GM19099 (cell line): ENCODE data around the gene CLTCL1.

Experiments
- POLR2A ChIP-seq: IDR thresholded peaks from 3 replicates; pipeline ENCODE4 v1.6.1; 2011; ENCODE audit warnings: low read depth; ENCODE audit not compliant: insufficient read length; ENCODE audit errors: extremely low read depth

CLTCL1 gene

DNA sequence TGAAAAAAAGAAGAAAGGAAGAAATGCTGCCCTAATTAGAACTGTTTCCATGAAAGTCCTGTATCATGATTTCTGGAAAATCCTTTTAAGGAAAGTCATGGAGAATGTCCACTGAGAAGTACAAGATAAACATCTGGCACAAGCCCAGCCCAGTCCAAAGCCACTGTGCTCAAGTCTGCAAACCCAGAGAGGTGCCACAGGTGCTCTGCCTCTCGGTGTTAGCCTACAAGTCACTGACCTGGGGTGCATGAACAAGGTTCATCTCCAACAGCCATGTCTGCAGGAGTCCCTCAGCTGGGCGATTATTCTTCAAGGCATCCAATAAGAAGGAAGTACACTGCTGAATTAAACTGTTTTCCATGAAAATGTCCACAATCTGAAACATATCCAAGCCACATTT lies 61.9 kb downstream of the CLTCL1 start:
- TF ChIP-seq POLR2A, result no peak

- TF ChIP-seq POLR2A, result no peak
Observed at GRCh38 chr22:19228179-19228578, 63.3 kb downstream of the CLTCL1 start.

- TF ChIP-seq POLR2A, result no peak
Observed at GRCh38 chr22:19226428-19226827, 65.1 kb downstream of the CLTCL1 start.

DNA sequence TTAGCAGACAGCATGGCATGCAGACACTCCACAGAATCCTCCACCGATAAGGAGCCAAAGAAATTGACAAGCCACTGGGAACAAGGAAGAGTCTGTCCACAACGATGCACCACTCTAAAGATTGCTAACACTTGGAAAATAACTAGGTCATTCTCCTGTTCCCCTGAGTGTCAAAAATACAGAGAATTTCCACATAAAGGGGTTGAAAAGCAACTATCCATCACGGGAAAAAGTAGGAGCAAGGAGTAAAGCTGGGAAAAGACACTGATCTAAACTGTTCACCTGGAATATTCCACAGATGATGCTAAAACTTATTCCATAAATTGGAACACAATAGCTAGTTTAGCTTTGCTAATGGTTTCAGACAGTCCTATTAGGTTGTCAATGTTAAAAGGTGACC lies 66.0 kb downstream of the CLTCL1 start:
- no peak for TF ChIP-seq POLR2A

- TF ChIP-seq POLR2A, result no peak
Observed at GRCh38 chr22:19224985-19225384, 66.5 kb downstream of the CLTCL1 start.

- TF ChIP-seq POLR2A, result no peak
Observed at GRCh38 chr22:19224557-19224956, 67.0 kb downstream of the CLTCL1 start.

GRCh38 chr22:19223617-19224016 lies 67.9 kb downstream of the CLTCL1 start:
- no peak for TF ChIP-seq POLR2A

DNA sequence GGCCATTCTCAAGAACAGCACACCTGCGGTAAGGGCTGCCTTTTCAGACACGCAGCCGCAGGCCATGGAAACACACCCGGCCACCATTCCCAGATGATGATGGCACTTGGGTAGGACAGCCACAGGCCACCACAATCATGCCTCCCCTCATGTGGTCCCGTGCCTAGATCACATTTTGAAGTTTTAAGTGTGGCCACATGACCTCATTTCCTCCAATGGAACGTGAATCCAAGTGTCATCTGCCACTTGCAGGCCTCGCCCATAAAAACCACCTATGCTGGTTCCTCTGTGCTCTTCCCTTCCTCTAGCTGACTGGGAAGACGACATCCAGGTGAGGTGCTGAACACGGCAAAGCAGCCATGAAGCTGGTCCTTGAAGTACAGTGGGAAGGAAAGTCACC lies 68.4 kb downstream of the CLTCL1 start:
- no peak for TF ChIP-seq POLR2A

- no peak for TF ChIP-seq POLR2A
Observed at GRCh38 chr22:19222242-19223005, 69.1 kb downstream of the CLTCL1 start.

GRCh38 chr22:19220867-19221266 lies 70.7 kb downstream of the CLTCL1 start:
- no peak for TF ChIP-seq POLR2A

- no peak for TF ChIP-seq POLR2A
Observed at GRCh38 chr22:19218541-19219233, 72.8 kb downstream of the CLTCL1 start.

DNA sequence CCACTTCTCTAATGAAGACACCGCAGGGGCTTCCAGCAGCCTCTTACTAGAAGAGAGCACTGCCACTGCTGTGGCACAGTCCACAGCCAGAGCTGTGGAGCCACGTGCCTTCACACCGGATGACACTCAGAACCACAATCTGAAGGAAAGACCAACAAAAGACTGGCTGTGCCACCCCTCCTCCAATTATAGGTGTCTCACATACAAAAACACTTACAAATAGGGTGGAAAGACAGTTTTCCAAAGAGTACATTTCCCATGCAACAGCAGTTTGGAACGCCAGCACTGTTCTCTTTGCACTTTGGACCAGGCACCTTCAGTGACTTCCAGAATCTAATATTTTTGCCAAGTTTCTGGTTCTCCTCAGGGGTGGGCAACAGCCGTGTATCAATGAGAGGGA lies 74.9 kb downstream of the CLTCL1 start:
- TF ChIP-seq POLR2A, result no peak

GRCh38 chr22:19215360-19215759 lies 76.2 kb downstream of the CLTCL1 start:
- TF ChIP-seq POLR2A, result no peak

DNA sequence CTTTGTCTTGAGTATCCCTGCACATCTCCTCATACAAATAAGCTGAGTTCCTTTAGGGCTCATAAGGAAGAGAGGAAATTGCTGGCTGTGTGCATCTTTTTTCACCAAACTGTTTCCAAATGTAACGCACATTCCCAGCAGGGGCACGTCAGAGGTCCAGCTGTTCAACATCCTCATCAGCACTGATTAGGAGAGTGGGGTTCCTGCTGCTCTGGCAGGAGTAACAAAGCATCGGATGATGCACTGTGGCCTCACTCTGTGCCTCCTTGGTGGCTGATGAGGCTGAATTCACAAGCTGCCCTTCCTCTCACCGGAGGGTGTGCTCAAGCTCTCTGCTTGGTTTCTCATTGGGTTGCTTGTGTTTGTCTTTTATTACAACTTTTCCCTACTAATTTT lies 77.4 kb downstream of the CLTCL1 start:
- TF ChIP-seq POLR2A, result no peak

DNA sequence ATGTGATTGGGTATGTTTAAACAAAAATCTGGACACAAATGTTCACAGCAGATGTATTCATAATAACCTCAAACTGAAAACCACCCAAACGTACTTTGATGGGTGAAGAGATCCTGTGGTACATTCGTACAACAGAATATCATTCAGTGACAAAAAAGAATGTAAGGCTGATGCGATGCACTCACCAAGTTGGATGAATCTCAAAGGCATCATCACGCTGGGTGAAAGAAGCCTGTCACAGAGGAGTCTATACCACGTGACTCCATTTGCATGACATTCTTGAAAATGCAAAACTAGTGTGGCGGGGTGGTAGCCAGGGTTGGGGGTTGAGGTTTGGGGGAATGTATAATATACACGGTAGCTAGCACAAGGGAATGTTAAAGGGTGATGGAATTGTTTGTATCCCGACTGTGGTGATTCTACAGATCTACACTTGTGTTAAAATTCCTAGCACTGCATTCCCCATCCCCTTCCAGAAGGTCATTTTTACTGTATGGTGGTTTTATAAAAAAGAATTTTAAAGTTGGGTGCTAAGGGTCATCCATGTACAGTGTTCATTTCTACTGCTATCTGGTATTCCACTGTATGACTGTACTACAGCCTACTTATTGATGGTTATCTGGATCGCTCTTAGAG lies 78.0 kb downstream of the CLTCL1 start:
- no peak for TF ChIP-seq POLR2A

- TF ChIP-seq POLR2A, result no peak
Observed at GRCh38 chr22:19213001-19213400, 78.5 kb downstream of the CLTCL1 start.
